Bronchial epithelial cell (primary cell): ENCODE measurements around the gene AP1S3. TPM values are rescaled to one million over a fixed set of nuclear protein-coding genes. Genes with fewer than 3 reads are reported as not detected.
A peak's percentile ranks its signal among the peaks of the same experiment; 100 is the strongest.
"Not testable (repeated sequence)": the region's sequence is repeated elsewhere in the genome, so short reads cannot be mapped to it uniquely, and the experiment has no call there.

ENCODE experiments used
- DNase-seq: peaks from one replicate; pipeline ENCODE4 v3.0.0-alpha.2; 2010; ENCODE audit warnings: low read depth
- FAIRE-seq: peaks from 2 replicates; lab custom pipeline; 2011; peaks lifted over from hg19 to GRCh38; lab: Jason Lieb, UNC
- H3K27me3 ChIP-seq: 2 replicates; pipeline ENCODE4 v1.5.1; 2011; ENCODE audit warnings: low read length; ENCODE audit not compliant: control insufficient read depth, insufficient read depth
- H3K36me3 ChIP-seq: 2 replicates; pipeline ENCODE4 v1.5.1; 2011; ENCODE audit warnings: low read length; ENCODE audit not compliant: control insufficient read depth, insufficient read depth
- H3K4me3 ChIP-seq: 2 replicates; pipeline ENCODE4 v1.5.1; 2011; ENCODE audit warnings: mild to moderate bottlenecking, low read depth, low read length, control low read depth
- CTCF ChIP-seq: IDR thresholded peaks from 2 replicates; pipeline ENCODE4 v1.5.1; 2011; ENCODE audit warnings: mild to moderate bottlenecking, moderate library complexity, low read length, control low read depth, inconsistent platforms; ENCODE audit not compliant: insufficient read depth, severe bottlenecking
- total RNA-seq: library from RNA; depleted of rRNA; stranded (reverse); fragments of >200 nt; gene quantifications from 2 replicates; pipeline ENCODE4 v1.2.1, GENCODE V29; 2014

AP1S3 gene
- total RNA-seq, 1 donor from 2014 or later: 59.5 TPM

GRCh38 chr2:223762853-223763252 is 74.5 kb downstream of the AP1S3 start:
- DNase-seq: no peak
- H3K27me3 ChIP-seq: no peaks in the 10 kb centered on the region
- no peak for FAIRE-seq
- no peak overlapping the region for H3K4me3 ChIP-seq
- peaks cover under 1% of the 10 kb centered on the region for H3K36me3 ChIP-seq
- TF ChIP-seq CTCF: no peak

GRCh38 chr2:223761746-223762145 is 75.6 kb downstream of the AP1S3 start:
- H3K27me3 ChIP-seq, H3K36me3 ChIP-seq, H3K4me3 ChIP-seq, DNase-seq: not testable (repeated sequence)
- FAIRE-seq: peak; percentile 36

GRCh38 chr2:223760838-223761502 is 76.4 kb downstream of the AP1S3 start:
- no peak overlapping the region for H3K4me3 ChIP-seq
- no peaks in the 10 kb centered on the region for H3K36me3 ChIP-seq
- DNase-seq (peak; percentile 96), FAIRE-seq (no peak)
- peak; percentile 34 for TF ChIP-seq CTCF
- H3K27me3 ChIP-seq: no peaks in the 10 kb centered on the region

- Histone ChIP-seq H3K36me3 (no peaks in the 10 kb centered on the region), H3K27me3 (no peaks in the 10 kb centered on the region), H3K4me3 (no peak overlapping the region)
- TF ChIP-seq CTCF: no peak
- DNase-seq (peak; percentile 98), FAIRE-seq (peak; percentile 76)
Observed at GRCh38 chr2:223759569-223760430, 77.6 kb downstream of the AP1S3 start.

GRCh38 chr2:223758131-223758840 is 79.1 kb downstream of the AP1S3 start:
- Histone ChIP-seq H3K27me3 (no peaks in the 10 kb centered on the region), H3K4me3 (no peak overlapping the region), H3K36me3 (no peaks in the 10 kb centered on the region)
- no peak for TF ChIP-seq CTCF
- DNase-seq: no peak
- no peak for FAIRE-seq

- no peak for DNase-seq
- no peak for FAIRE-seq
- TF ChIP-seq CTCF: no peak
- Histone ChIP-seq H3K27me3 (no peaks in the 10 kb centered on the region), H3K4me3 (no peak overlapping the region), H3K36me3 (no peaks in the 10 kb centered on the region)
Observed at GRCh38 chr2:223753940-223754339, 83.4 kb downstream of the AP1S3 start.
